Nephron (organoid): ENCODE data around the gene TMEM117.
A peak's percentile ranks its signal among the peaks of the same experiment; 100 is the strongest.

Experiments used
- H3K27ac Mint-ChIP-seq, 3 experiments: 2 replicates each; pipeline ENCODE4 v1.8.0; 2020; ENCODE audit warnings: mixed read lengths in 3 of 3, mild to moderate bottlenecking in 2 of 3, moderate library complexity in 1 of 3
- H3K27me3 Mint-ChIP-seq: 2 replicates; pipeline ENCODE4 v1.8.0; 2021; ENCODE audit warnings: low read depth, mild to moderate bottlenecking, moderate library complexity, mixed read lengths
- H3K36me3 Mint-ChIP-seq: 2 replicates; pipeline ENCODE4 v1.8.0; 2020; ENCODE audit warnings: low read depth, mixed read lengths
- H3K4me1 Mint-ChIP-seq: 2 replicates; pipeline ENCODE4 v1.8.0; 2020; ENCODE audit warnings: mixed read lengths
- H3K4me3 Mint-ChIP-seq, 3 experiments: 2 replicates each; pipeline ENCODE4 v1.8.0; 2020; ENCODE audit warnings: mild to moderate bottlenecking in 3 of 3, mixed read lengths in 3 of 3, moderate library complexity in 2 of 3
- H3K9me3 Mint-ChIP-seq: 2 replicates; pipeline ENCODE4 v1.8.0; 2020; ENCODE audit warnings: mixed read lengths
- TF ChIP-seq, protein P1 (sequence below), 3 experiments: fragments of 200-600 bp; sonication (generic); IDR thresholded peaks; one replicate each; pipeline ENCODE4 v1.5.0; 2021; ENCODE audit warnings: antibody characterized with exemption in 3 of 3; ENCODE audit not compliant: unreplicated experiment in 3 of 3

The TMEM117 gene

DNA sequence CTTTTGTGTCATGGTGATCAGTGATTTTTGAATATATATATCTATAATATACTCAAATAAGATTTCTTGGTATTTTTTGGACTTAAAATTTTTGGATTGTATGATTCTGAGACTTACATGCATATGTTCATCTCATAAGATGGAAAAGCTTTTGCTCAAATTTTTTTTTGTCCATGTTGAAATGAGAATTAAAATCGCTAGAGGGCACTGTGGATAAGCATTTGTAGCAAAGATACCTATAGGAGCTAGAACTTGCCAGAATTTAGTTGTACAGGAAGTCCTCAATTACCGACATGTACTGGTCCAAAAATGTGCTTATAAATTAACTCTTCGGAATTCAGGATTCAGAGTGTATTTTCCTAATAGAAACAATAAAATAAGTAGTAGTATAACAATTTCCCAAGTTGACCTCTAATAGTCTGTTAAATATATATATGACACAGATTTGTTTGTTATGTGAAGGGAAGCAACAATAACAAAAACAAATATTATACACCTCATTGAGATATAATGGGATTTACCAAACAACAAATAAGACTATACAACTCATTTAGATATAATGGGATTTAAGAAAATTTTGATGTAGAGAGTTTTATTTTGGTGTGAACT is 179.6 kb downstream of the TMEM117 start:
- Mint-ChIP-seq H3K36me3 (peaks cover 4% of the 10 kb centered on the region), H3K4me1 (peaks cover 9% of the 10 kb centered on the region), H3K9me3 (peaks cover 2% of the 10 kb centered on the region), H3K27ac (no peak overlapping the region), H3K4me3 (no peak overlapping the region), H3K27me3 (peaks cover 5% of the 10 kb centered on the region)
- TF ChIP-seq, protein P1, sequence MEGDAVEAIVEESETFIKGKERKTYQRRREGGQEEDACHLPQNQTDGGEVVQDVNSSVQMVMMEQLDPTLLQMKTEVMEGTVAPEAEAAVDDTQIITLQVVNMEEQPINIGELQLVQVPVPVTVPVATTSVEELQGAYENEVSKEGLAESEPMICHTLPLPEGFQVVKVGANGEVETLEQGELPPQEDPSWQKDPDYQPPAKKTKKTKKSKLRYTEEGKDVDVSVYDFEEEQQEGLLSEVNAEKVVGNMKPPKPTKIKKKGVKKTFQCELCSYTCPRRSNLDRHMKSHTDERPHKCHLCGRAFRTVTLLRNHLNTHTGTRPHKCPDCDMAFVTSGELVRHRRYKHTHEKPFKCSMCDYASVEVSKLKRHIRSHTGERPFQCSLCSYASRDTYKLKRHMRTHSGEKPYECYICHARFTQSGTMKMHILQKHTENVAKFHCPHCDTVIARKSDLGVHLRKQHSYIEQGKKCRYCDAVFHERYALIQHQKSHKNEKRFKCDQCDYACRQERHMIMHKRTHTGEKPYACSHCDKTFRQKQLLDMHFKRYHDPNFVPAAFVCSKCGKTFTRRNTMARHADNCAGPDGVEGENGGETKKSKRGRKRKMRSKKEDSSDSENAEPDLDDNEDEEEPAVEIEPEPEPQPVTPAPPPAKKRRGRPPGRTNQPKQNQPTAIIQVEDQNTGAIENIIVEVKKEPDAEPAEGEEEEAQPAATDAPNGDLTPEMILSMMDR (IDR thresholded peaks at IDR 0.05; ENCODE audit: unreplicated experiment in 3 of 3): peak; percentile 58 to 76 (median 68)

DNA sequence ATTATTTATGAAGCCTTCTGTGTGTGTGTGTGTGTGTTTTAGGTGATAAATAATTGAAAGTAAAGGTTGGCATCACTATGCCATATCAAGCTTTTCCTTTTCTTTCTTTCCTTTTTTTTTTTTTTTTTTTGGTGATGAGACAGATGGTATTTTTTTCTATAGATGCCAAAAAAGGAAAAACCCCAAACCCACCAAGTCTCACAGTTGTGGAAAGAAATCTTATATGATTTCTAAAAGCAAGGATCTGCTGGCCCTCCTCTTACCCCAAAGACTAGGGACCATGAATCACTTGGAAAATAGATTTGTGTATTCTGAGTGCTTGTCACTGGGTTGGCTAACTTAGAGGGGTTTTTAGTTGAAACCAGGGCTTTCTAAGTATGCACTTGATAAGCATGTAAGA is 181.3 kb downstream of the TMEM117 start:
- Mint-ChIP-seq H3K36me3 (peaks cover under 1% of the 10 kb centered on the region), H3K27me3 (peaks cover 5% of the 10 kb centered on the region), H3K4me3 (no peak overlapping the region), H3K27ac (no peak overlapping the region), H3K9me3 (no peaks in the 10 kb centered on the region), H3K4me1 (peaks cover 9% of the 10 kb centered on the region)
- TF ChIP-seq, protein P1 (IDR thresholded peaks at IDR 0.05; ENCODE audit: unreplicated experiment in 3 of 3): no peak

DNA sequence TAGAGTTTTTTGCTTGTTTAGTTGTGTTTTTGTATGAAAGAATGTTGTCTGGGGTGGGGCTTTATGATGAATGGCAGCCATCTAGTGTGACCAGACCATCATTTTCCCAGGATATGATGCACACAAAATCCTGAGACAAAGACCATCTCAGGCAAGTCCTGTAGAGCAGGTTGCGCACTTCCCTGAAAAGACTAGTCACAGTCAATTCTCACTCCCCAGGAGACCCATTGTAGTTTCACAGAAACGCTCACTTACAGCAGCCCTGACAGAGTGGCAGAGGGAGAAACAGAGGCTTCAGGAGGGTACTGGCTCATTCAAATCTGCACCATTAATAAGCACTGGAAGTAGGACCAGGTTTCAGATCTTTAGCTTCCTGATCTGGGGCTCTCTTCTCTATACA is 183.2 kb downstream of the TMEM117 start:
- H3K27me3 Mint-ChIP-seq: peaks cover 5% of the 10 kb centered on the region
- H3K27ac Mint-ChIP-seq: no peak overlapping the region
- TF ChIP-seq, protein P1 (IDR thresholded peaks at IDR 0.05; ENCODE audit: unreplicated experiment in 3 of 3): no peak
- peaks cover 5% of the 10 kb centered on the region for H3K36me3 Mint-ChIP-seq
- no peak overlapping the region for H3K4me3 Mint-ChIP-seq
- peaks cover 5% of the 10 kb centered on the region for H3K9me3 Mint-ChIP-seq
- H3K4me1 Mint-ChIP-seq: peaks cover 9% of the 10 kb centered on the region

DNA sequence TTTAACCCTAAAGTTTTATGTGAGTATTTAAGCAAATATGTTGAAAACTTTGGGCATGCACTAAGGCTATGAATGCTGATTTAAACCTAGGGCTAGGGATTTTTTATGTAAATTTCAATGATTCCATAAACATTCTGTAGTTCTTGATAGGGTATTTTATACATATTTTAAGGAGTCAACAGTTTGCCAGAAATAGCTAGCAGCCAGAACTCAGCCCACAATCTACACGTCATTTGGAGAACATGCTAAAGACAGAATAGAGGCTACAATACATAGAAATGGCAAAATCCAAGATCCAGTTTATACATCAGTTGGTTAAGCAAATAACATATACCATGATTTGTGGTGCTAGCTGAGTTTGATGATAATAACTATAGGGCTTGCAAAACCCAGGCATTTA is 184.7 kb downstream of the TMEM117 start:
- Mint-ChIP-seq H3K4me1 (peaks cover 9% of the 10 kb centered on the region), H3K9me3 (peaks cover 5% of the 10 kb centered on the region), H3K27me3 (peaks cover 5% of the 10 kb centered on the region), H3K4me3 (no peak overlapping the region), H3K36me3 (peaks cover 5% of the 10 kb centered on the region), H3K27ac (no peak overlapping the region)
- TF ChIP-seq, protein P1 (IDR thresholded peaks at IDR 0.05; ENCODE audit: unreplicated experiment in 3 of 3): no peak

DNA sequence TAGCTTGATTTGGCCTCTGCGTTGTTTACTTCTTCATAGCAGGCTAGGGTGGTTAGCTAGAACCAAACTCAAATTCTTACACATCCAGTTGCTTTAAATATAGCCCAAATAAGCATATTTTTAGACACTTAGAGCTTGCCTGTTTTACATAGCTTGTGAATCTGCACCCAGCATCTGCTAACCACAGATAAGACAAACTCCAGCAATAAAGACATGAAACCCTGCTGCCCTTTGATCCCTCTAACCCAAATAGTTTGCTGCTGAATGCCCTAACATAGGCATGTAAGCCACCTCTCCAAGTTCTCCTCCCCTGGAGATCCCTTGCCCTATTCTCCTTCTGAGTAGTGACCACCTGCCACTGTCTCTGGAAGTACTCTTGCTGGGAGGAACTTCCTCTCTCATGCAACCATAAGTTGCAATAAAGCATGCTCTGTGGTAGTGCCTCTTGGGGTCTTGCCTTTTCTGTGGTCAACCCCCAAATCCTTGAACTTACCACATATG is 185.6 kb downstream of the TMEM117 start:
- no peak overlapping the region for H3K4me3 Mint-ChIP-seq
- peaks cover 2% of the 10 kb centered on the region for H3K4me1 Mint-ChIP-seq
- H3K27ac Mint-ChIP-seq: no peak overlapping the region
- TF ChIP-seq, protein P1 (IDR thresholded peaks at IDR 0.05; ENCODE audit: unreplicated experiment in 3 of 3): no peak
- H3K36me3 Mint-ChIP-seq: peaks cover 5% of the 10 kb centered on the region
- H3K9me3 Mint-ChIP-seq: peaks cover 5% of the 10 kb centered on the region
- no peaks in the 10 kb centered on the region for H3K27me3 Mint-ChIP-seq

DNA sequence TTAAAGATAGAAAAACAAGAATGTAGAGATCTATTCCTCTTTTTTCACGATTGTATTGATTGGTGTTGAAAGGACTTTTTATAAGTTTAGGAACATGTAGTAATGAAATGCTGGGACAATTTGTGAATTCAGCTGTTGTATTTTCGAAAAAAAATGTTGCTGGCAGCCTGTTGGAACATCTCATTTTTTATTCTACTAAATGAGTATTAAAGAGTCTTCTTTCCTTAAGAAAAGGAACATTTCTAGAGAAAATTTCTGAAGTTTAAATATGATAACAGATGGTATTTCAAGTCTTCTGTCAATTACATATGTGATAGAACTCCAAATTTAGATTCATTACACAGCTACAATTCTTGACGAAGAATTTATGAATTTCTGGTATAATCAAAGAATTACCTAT is 189.6 kb downstream of the TMEM117 start:
- Mint-ChIP-seq H3K27me3 (no peaks in the 10 kb centered on the region), H3K27ac (no peak overlapping the region), H3K4me3 (no peak overlapping the region), H3K9me3 (peaks cover 18% of the 10 kb centered on the region), H3K4me1 (no peaks in the 10 kb centered on the region), H3K36me3 (peaks cover 10% of the 10 kb centered on the region)
- TF ChIP-seq, protein P1 (IDR thresholded peaks at IDR 0.05; ENCODE audit: unreplicated experiment in 3 of 3): no peak
